Measurements from ENCODE around the gene CNOT1. TPM values are rescaled to one million over a fixed set of nuclear protein-coding genes. Genes with fewer than 3 reads are reported as not detected.

Gene CNOT1
- total RNA-seq, 2 donors from 2014 or later = 213 to 224 TPM

GRCh38 chr16:58506241-58507194 lies 123.1 kb downstream of the CNOT1 start:
- H3K36me3 Mint-ChIP-seq (ENCODE audit: low read depth) = no peaks in the 10 kb centered on the region
- peaks cover 11% of the 10 kb centered on the region for H3K27me3 Mint-ChIP-seq
- no peak for DNase-seq
- ATAC-seq = no peak
- H3K4me3 Mint-ChIP-seq = no peak overlapping the region
- peak overlapping the region; percentile 57 for H3K27ac Mint-ChIP-seq
- peaks cover 9% of the 10 kb centered on the region for H3K4me1 Mint-ChIP-seq
- H3K9me3 ChIP-seq (ENCODE audit: control insufficient read depth, low read length, poor library complexity, severe bottlenecking) = no peaks in the 10 kb centered on the region

- DNase-seq (no peak), ATAC-seq (no peak)
- H3K4me3 Mint-ChIP-seq = no peak overlapping the region
- no peak overlapping the region for H3K27ac Mint-ChIP-seq
- H3K9me3 ChIP-seq (ENCODE audit: control insufficient read depth, low read length, poor library complexity, severe bottlenecking) = no peaks in the 10 kb centered on the region
- peaks cover 15% of the 10 kb centered on the region for H3K4me1 Mint-ChIP-seq
- no peaks in the 10 kb centered on the region for H3K36me3 Mint-ChIP-seq (ENCODE audit: low read depth)
- H3K27me3 Mint-ChIP-seq = peaks cover 11% of the 10 kb centered on the region
Observed at GRCh38 chr16:58503863-58504688, 125.5 kb downstream of the CNOT1 start.

- no peaks in the 10 kb centered on the region for H3K36me3 Mint-ChIP-seq (ENCODE audit: low read depth)
Observed at GRCh38 chr16:58503166-58503862, 126.3 kb downstream of the CNOT1 start.

GRCh38 chr16:58502217-58502921 lies 127.3 kb downstream of the CNOT1 start:
- Mint-ChIP-seq H3K36me3 (ENCODE audit: low read depth) (no peaks in the 10 kb centered on the region), H3K27me3 (peaks cover 16% of the 10 kb centered on the region), H3K4me1 (peaks cover 19% of the 10 kb centered on the region), H3K27ac (no peak overlapping the region), H3K4me3 (no peak overlapping the region)
- DNase-seq = no peak
- no peaks in the 10 kb centered on the region for H3K9me3 ChIP-seq (ENCODE audit: control insufficient read depth, low read length, poor library complexity, severe bottlenecking)
- ATAC-seq = no peak

More at GRCh38 chr16:58503166-58503862, 126.3 kb downstream of the CNOT1 start:
- H3K27ac Mint-ChIP-seq = no peak overlapping the region
- no peak overlapping the region for H3K4me3 Mint-ChIP-seq
- peaks cover 15% of the 10 kb centered on the region for H3K4me1 Mint-ChIP-seq
- peaks cover 11% of the 10 kb centered on the region for H3K27me3 Mint-ChIP-seq
- ATAC-seq = no peak
- DNase-seq = no peak
- H3K9me3 ChIP-seq (ENCODE audit: control insufficient read depth, low read length, poor library complexity, severe bottlenecking) = no peaks in the 10 kb centered on the region

GRCh38 chr16:58501242-58502131 lies 128.1 kb downstream of the CNOT1 start:
- ATAC-seq = peak; percentile 73

GRCh38 chr16:58500430-58501241 lies 129.0 kb downstream of the CNOT1 start:
- ATAC-seq = peak; percentile 33
- Mint-ChIP-seq H3K4me3 (peak overlapping the region; percentile 81), H3K36me3 (ENCODE audit: low read depth) (no peaks in the 10 kb centered on the region), H3K4me1 (peaks cover 13% of the 10 kb centered on the region), H3K27ac (no peak overlapping the region), H3K27me3 (peaks cover 16% of the 10 kb centered on the region)
- H3K9me3 ChIP-seq (ENCODE audit: control insufficient read depth, low read length, poor library complexity, severe bottlenecking) = no peaks in the 10 kb centered on the region
- no peak for DNase-seq

More at GRCh38 chr16:58501242-58502131, 128.1 kb downstream of the CNOT1 start:
- H3K4me3 Mint-ChIP-seq = peak overlapping the region; percentile 81
- peaks cover 16% of the 10 kb centered on the region for H3K27me3 Mint-ChIP-seq
- no peaks in the 10 kb centered on the region for H3K9me3 ChIP-seq (ENCODE audit: control insufficient read depth, low read length, poor library complexity, severe bottlenecking)
- no peaks in the 10 kb centered on the region for H3K36me3 Mint-ChIP-seq (ENCODE audit: low read depth)
- peak in 1 of 3 donors; percentile 40 for DNase-seq
- peaks cover 13% of the 10 kb centered on the region for H3K4me1 Mint-ChIP-seq
- no peak overlapping the region for H3K27ac Mint-ChIP-seq

GRCh38 chr16:58499615-58500351 lies 129.8 kb downstream of the CNOT1 start, which contains the start of gene NDRG4:
TSS of gene NDRG4 (plus strand) at chr16:58500143. CDS start at chr16:58500249, 106 bp downstream.
- no peaks in the 10 kb centered on the region for H3K9me3 ChIP-seq (ENCODE audit: control insufficient read depth, low read length, poor library complexity, severe bottlenecking)
- Mint-ChIP-seq H3K27me3 (peaks cover 16% of the 10 kb centered on the region), H3K36me3 (ENCODE audit: low read depth) (no peaks in the 10 kb centered on the region), H3K4me3 (peak within 1 kb of the TSS; percentile 81), H3K27ac (no peak within 1 kb of the TSS), H3K4me1 (peaks cover 16% of the 10 kb centered on the region)
- DNase-seq = no peak
- peak; percentile 51 for ATAC-seq

- ATAC-seq (no peak), DNase-seq (no peak)
- Mint-ChIP-seq H3K36me3 (ENCODE audit: low read depth) (no peaks in the 10 kb centered on the region), H3K4me3 (no peak overlapping the region), H3K27me3 (peaks cover 16% of the 10 kb centered on the region), H3K4me1 (peaks cover 16% of the 10 kb centered on the region), H3K27ac (no peak overlapping the region)
- H3K9me3 ChIP-seq (ENCODE audit: control insufficient read depth, low read length, poor library complexity, severe bottlenecking) = no peaks in the 10 kb centered on the region
Observed at GRCh38 chr16:58499092-58499511, 130.5 kb downstream of the CNOT1 start.

- Mint-ChIP-seq H3K4me1 (peaks cover 16% of the 10 kb centered on the region), H3K27ac (peak overlapping the region; percentile 82), H3K36me3 (ENCODE audit: low read depth) (no peaks in the 10 kb centered on the region), H3K27me3 (peaks cover 16% of the 10 kb centered on the region), H3K4me3 (no peak overlapping the region)
- no peaks in the 10 kb centered on the region for H3K9me3 ChIP-seq (ENCODE audit: control insufficient read depth, low read length, poor library complexity, severe bottlenecking)
- ATAC-seq = no peak
- no peak for DNase-seq
Observed at GRCh38 chr16:58498341-58499091, 131.1 kb downstream of the CNOT1 start.

GRCh38 chr16:58497935-58498334 lies 131.7 kb downstream of the CNOT1 start:
- no peaks in the 10 kb centered on the region for H3K9me3 ChIP-seq (ENCODE audit: control insufficient read depth, low read length, poor library complexity, severe bottlenecking)
- Mint-ChIP-seq H3K36me3 (ENCODE audit: low read depth) (no peaks in the 10 kb centered on the region), H3K27ac (peak overlapping the region; percentile 82), H3K4me1 (peaks cover 16% of the 10 kb centered on the region), H3K27me3 (peaks cover 16% of the 10 kb centered on the region), H3K4me3 (no peak overlapping the region)
- no peak for DNase-seq
- ATAC-seq = no peak

All from T-helper 17 cell (primary cell).